NT2/D1 (cell line): ENCODE results near the gene OTUB1.

Source experiments
- SUZ12 ChIP-seq: IDR thresholded peaks from 2 replicates; pipeline ENCODE4 v1.6.1; 2011; ENCODE audit not compliant: insufficient read length, insufficient read depth; ENCODE audit errors: extremely low read depth
- ZNF274 ChIP-seq: IDR thresholded peaks from 2 replicates; pipeline ENCODE4 v1.6.1; 2011; ENCODE audit warnings: mild to moderate bottlenecking, low read depth, low read length

GRCh38 chr11:64000026-64000739, 13.9 kb downstream of the OTUB1 start:
- TF ChIP-seq ZNF274 (no peak), SUZ12 (no peak)
